HepG2 (cell line): ENCODE results near the gene PCSK5. TPM values are rescaled to one million over a fixed set of nuclear protein-coding genes. Genes with fewer than 3 reads are reported as not detected.
A peak's percentile ranks its signal among the peaks of the same experiment; 100 is the strongest.

Experiments used
- AGO2 ChIP-seq: fragments of 200-400 bp; formaldehyde crosslinking; optimal IDR thresholded peaks from 2 replicates; pipeline ENCODE3; 2017; ENCODE audit warnings: mild to moderate bottlenecking, low read depth, low read length, moderate library complexity
- GFI1 ChIP-seq: sonication (generic); formaldehyde crosslinking; IDR thresholded peaks from 2 replicates; pipeline ENCODE4 v1.5.0; 2020; ENCODE audit warnings: missing genetic modification reagents, mild to moderate bottlenecking, borderline replicate concordance
- HNRNPL ChIP-seq: fragments of 200-400 bp; formaldehyde crosslinking; IDR thresholded peaks from 2 replicates; pipeline ENCODE4 v1.6.1; 2017; ENCODE audit warnings: mild to moderate bottlenecking, low read depth, low read length
- NFE2L2 ChIP-seq: fragments of 150-350 bp; IDR thresholded peaks from 2 replicates; pipeline ENCODE4 v1.6.1; 2014; ENCODE audit warnings: low read length
- RERE ChIP-seq: IDR thresholded peaks from 2 replicates; pipeline ENCODE4 v1.6.1; 2016; ENCODE audit warnings: low read depth, missing genetic modification reagents, missing compliant biosample characterization
- RNF219 ChIP-seq: sonication (generic); formaldehyde crosslinking; IDR thresholded peaks from 2 replicates; pipeline ENCODE4 v1.5.0; 2020; ENCODE audit warnings: mild to moderate bottlenecking, missing genetic modification reagents
- SAP130 ChIP-seq: IDR thresholded peaks from 2 replicates; pipeline ENCODE4 v1.6.1; 2016; ENCODE audit warnings: low read depth
- SOX6 ChIP-seq, 2 experiments: fragments of 450-650 bp in 1 of 2; sonication (generic) in 1 of 2; formaldehyde crosslinking in 1 of 2; IDR thresholded peaks; 2 replicates each; pipeline versions ENCODE4 v1.4.0 to v1.6.1; 2017 to 2020; ENCODE audit warnings: antibody characterized with exemption in 1 of 2, mild to moderate bottlenecking in 1 of 2, missing genetic modification reagents in 1 of 2
- SRY ChIP-seq: sonication (generic); formaldehyde crosslinking; IDR thresholded peaks from 2 replicates; pipeline ENCODE4 v1.8.0; 2022; ENCODE audit warnings: mild to moderate bottlenecking, missing genetic modification reagents
- TAF1 ChIP-seq: sonication (generic); formaldehyde crosslinking; IDR thresholded peaks from 2 replicates; pipeline ENCODE4 v1.4.0; 2020; ENCODE audit warnings: missing genetic modification reagents
- YY1 ChIP-seq: IDR thresholded peaks from 2 replicates; pipeline ENCODE4 v1.6.1; 2011; ENCODE audit warnings: low read length, low read depth, moderate library complexity, mild to moderate bottlenecking; ENCODE audit not compliant: insufficient read depth, insufficient replicate concordance
- ZNF652 ChIP-seq: IDR thresholded peaks from 2 replicates; pipeline ENCODE4 v1.6.1; 2016; ENCODE audit warnings: low read depth, borderline replicate concordance
- ZNF746 ChIP-seq: sonication (generic); formaldehyde crosslinking; IDR thresholded peaks from 2 replicates; pipeline ENCODE4 v1.8.0; 2022; ENCODE audit warnings: mild to moderate bottlenecking, missing genetic modification reagents
- ZNF770 ChIP-seq: sonication (generic); formaldehyde crosslinking; IDR thresholded peaks from 2 replicates; pipeline ENCODE4 v1.5.0; 2020; ENCODE audit warnings: mild to moderate bottlenecking, missing genetic modification reagents
- ZNF777 ChIP-seq: sonication (generic); formaldehyde crosslinking; IDR thresholded peaks from 2 replicates; pipeline ENCODE4 v1.4.0; 2020; ENCODE audit warnings: missing genetic modification reagents
- ZNF850 ChIP-seq: sonication (generic); formaldehyde crosslinking; conservative IDR thresholded peaks from 2 replicates; pipeline ENCODE4 v1.9.0; 2021; ENCODE audit warnings: mild to moderate bottlenecking, missing genetic modification reagents
- polyA plus RNA-seq, 8 experiments: library from polyadenylated mRNA; depleted of rRNA in 3 of 8; stranded (reverse) in 7 of 8; unstranded in 1 of 8; fragments of >200 nt; fragmentation: Illumina TruSeq in 4 of 8; extraction: Trizol in 4 of 8; gene quantifications; 2 replicates each; pipeline versions ENCODE4 v1.2.1 to v1.2.3, GENCODE V29; 2011 to 2016; ENCODE audit warnings: low read depth in 4 of 8, missing spikeins in 1 of 8, mixed read lengths in 1 of 8; ENCODE audit not compliant: insufficient read depth in 1 of 8
- total RNA-seq, 5 experiments: library from RNA; depleted of rRNA; stranded (reverse); fragments of >200 nt; fragmentation: Illumina TruSeq; extraction: Trizol; gene quantifications; 2 replicates each; pipeline ENCODE4 v1.2.3, GENCODE V29; 2016; ENCODE audit warnings: low read depth in 1 of 5
- TF ChIP-seq, protein P1 (sequence below): sonication (generic); formaldehyde crosslinking; IDR thresholded peaks from 2 replicates; pipeline ENCODE4 v1.5.1; 2020; ENCODE audit warnings: mild to moderate bottlenecking, missing genetic modification reagents, borderline replicate concordance

Gene PCSK5
- total and polyA plus RNA-seq, 2 of the 13 experiments (the other 11 are each of a cell fraction or from before 2014, with no cell fraction given): 0.55 to 0.66 TPM

GRCh38 chr9:76394195-76394959 is 503.9 kb downstream of the PCSK5 start, which contains the start of gene RFK (continued):
- TF ChIP-seq ZNF770 (CRISPR knock-in tag) (no peak; the same call in 1 of the 2 replicates), ZNF746 (peak; percentile 63; the same call in 1 of the 2 replicates), HNRNPL (no peak), SAP130 (CRISPR knock-in tag) (peak; percentile 86), TAF1 (CRISPR knock-in tag) (peak; percentile 56; the same call in 1 of the 2 replicates), RERE (CRISPR knock-in tag) (no peak), ZNF850 (CRISPR knock-in tag) (0 out of 2 replicates have a peak, but pooled peaks have one; percentile 37), ZNF777 (CRISPR knock-in tag) (peak; percentile 67), SRY (CRISPR knock-in tag) (0 out of 2 replicates have a peak, but pooled peaks have one; percentile 37), YY1 (peak; percentile 81), NFE2L2 (no peak), AGO2 (peak; percentile 9), ZNF652 (CRISPR knock-in tag) (no peak; the same call in 1 of the 2 replicates), RNF219 (no peak; the same call in 1 of the 2 replicates), SOX6 (IDR thresholded peaks at IDR 0.05) (no peak), SOX6 (CRISPR knock-in tag; IDR thresholded peaks at IDR 0.05) (no peak; the same call in 1 of the 2 replicates), GFI1 (CRISPR knock-in tag) (peak; percentile 88)
- TF ChIP-seq, protein P1, sequence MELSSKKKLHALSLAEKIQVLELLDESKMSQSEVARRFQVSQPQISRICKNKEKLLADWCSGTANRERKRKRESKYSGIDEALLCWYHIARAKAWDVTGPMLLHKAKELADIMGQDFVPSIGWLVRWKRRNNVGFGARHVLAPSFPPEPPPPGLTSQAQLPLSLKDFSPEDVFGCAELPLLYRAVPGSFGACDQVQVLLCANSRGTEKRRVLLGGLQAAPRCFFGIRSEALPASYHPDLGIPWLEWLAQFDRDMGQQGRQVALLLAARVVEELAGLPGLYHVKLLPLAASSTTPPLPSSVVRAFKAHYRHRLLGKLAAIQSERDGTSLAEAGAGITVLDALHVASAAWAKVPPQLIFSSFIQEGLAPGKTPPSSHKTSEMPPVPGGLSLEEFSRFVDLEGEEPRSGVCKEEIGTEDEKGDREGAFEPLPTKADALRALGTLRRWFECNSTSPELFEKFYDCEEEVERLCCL (CRISPR knock-in tag): no peak
